Measurements from ENCODE around the gene PPARGC1A. TPM values are rescaled to one million over a fixed set of nuclear protein-coding genes. Genes with fewer than 3 reads are reported as not detected.
A peak's percentile ranks its signal among the peaks of the same experiment; 100 is the strongest.

Gene PPARGC1A
- total and polyA plus RNA-seq, 2 of the 13 experiments (the other 11 are each of a cell fraction or from before 2014, with no cell fraction given), result 20.7 to 37.3 TPM

GRCh38 chr4:23769406-23769805 is 120.4 kb downstream of the PPARGC1A start (continued):
- TF ChIP-seq ATF6 (CRISPR knock-in tag; conservative IDR thresholded peaks at IDR 0.05) (no peak), ZNF18 (CRISPR knock-in tag; IDR thresholded peaks at IDR 0.05; ENCODE audit: insufficient replicate concordance) (no peak), ZNF580 (CRISPR knock-in tag; IDR thresholded peaks at IDR 0.05; ENCODE audit: borderline replicate concordance, low read depth) (no peak)

- Histone ChIP-seq H4K20me1 (ENCODE audit: insufficient read depth, low read length) (no peaks in the 10 kb centered on the region), H3K4me3 (replicated peaks in 1 of 3; ENCODE audit: insufficient read depth in 1 of 3, low read depth in 2 of 3, low read length in 3 of 3) (no peak overlapping the region), H3K36me3 (replicated peaks in 1 of 2; ENCODE audit: control insufficient read depth in 1 of 2, insufficient read depth in 2 of 2, low read length in 2 of 2) (no peaks in the 10 kb centered on the region), H3K9ac (ENCODE audit: insufficient read depth, low read depth, low read length) (no peak overlapping the region), H3K27me3 (ENCODE audit: control insufficient read depth in 1 of 2, insufficient read depth in 2 of 2, low read length in 2 of 2) (no peaks in the 10 kb centered on the region), H3K79me2 (ENCODE audit: insufficient read depth, low read length) (no peaks in the 10 kb centered on the region), H3K27ac (ENCODE audit: extremely low read length, insufficient read depth, low read length) (no peak overlapping the region), H3K4me2 (ENCODE audit: low read depth, low read length) (no peak overlapping the region), H2AFZ (ENCODE audit: low read length) (no peak overlapping the region), H3K4me1 (ENCODE audit: insufficient read depth, low read length) (peaks cover 37% of the 10 kb centered on the region), H3K9me3 (ENCODE audit: low read length) (no peaks in the 10 kb centered on the region)
- ATAC-seq (no peak), DNase-seq (ENCODE audit: low spot score) (no peak), FAIRE-seq (no peak)
- ChIA-PET CTCF (ENCODE audit: low intra/inter-chr PET ratio, low total read pairs) (no interaction called here), POLR2A (no interaction called here)
- intact Hi-C loops (cut with micrococcal nuclease; ENCODE audit: unreplicated experiment), result no loop called here
- TF ChIP-seq MAFF (IDR thresholded peaks at IDR 0.05; ENCODE audit: low read depth, low read length) (peak; percentile 33; the same call in 1 of the 2 replicates), ZFY (CRISPR knock-in tag; IDR thresholded peaks at IDR 0.05) (no peak), MAFK (conservative IDR thresholded peaks at IDR 0.05 in 1 of 2, IDR thresholded peaks at IDR 0.05 in 1 of 2; ENCODE audit: low read length in 2 of 2) (peak; percentile 28 to 53; a peak in 2 of 4 replicates), ZC3H13 (CRISPR knock-in tag; IDR thresholded peaks at IDR 0.05) (no peak), NR2F2 (IDR thresholded peaks at IDR 0.05; ENCODE audit: borderline replicate concordance, low read depth) (no peak), RAD51 (IDR thresholded peaks at IDR 0.05; ENCODE audit: borderline replicate concordance) (no peak), NFE2L2 (IDR thresholded peaks at IDR 0.05; ENCODE audit: low read length) (peak; percentile 21; the same call in 1 of the 2 replicates), PTBP1 (IDR thresholded peaks at IDR 0.05; ENCODE audit: low read depth, low read length, poor library complexity, severe bottlenecking) (no peak), CHCHD3 (CRISPR knock-in tag; IDR thresholded peaks at IDR 0.05) (no peak)
- 89% methylated on average over 1 of the region's 1 CpG for WGBS (ENCODE audit: low lambda C conversion rate)
- no TSS peak for BruUV-seq (replicated peaks)
- in situ Hi-C loops (cut with HindIII; ENCODE audit: extremely low pct_ligation_motif_present, low pct_unique_long_range_greater_than_20kb), result no loop called here
These were observed 121.3 kb downstream of the PPARGC1A start for GRCh38 chr4:23768541-23768940.

Data from HepG2 (cell line).